Measurements from ENCODE around the gene CHP2.

- TF ChIP-seq CTCF (IDR thresholded peaks at IDR 0.05) (peak; percentile 23 to 54 (median 30)), POLR2A (IDR thresholded peaks at IDR 0.05) (no peak), POLR2AphosphoS5 (IDR thresholded peaks at IDR 0.05; ENCODE audit: insufficient read depth in 1 of 2, low read depth in 1 of 2) (no peak)
These were observed 46.6 kb downstream of the CHP2 start for GRCh38 chr16:23801378-23801777.
